Measurements from ENCODE around the gene CMIP.

DNA sequence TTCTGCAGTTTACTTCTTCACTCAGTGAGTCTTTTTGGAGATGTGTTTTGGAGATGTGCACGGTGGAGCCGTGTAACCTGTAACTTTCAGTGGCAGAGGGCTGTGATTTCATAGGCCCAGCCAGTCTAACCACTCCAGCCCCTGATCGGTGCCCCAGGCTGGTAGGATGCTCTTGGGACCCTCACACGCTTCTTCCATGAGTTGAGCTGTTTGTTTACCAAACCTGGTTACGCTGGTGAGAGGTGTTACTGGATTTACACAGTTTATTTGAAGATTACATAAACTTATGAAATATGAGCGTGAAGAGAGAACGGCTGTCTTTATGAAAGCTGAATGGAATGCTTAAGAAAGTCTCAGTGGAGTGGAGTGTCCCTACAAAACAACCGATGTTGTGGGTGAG lies 96.7 kb downstream of the CMIP start:
- TF ChIP-seq EP300 (IDR thresholded peaks at IDR 0.05) (no peak), POLR2AphosphoS5 (IDR thresholded peaks at IDR 0.05) (no peak), CTCF (IDR thresholded peaks at IDR 0.05) (no peak)
